22Rv1 (cell line): ENCODE measurements around the gene MARCHF10.

Experiments
- ZFX ChIP-seq: fragments of 450-650 bp; IDR thresholded peaks from 2 replicates; pipeline ENCODE4 v1.6.1; 2017; ENCODE audit warnings: antibody characterized with exemption, borderline replicate concordance
- TF ChIP-seq, protein P1 (sequence below): fragments of 450-650 bp; IDR thresholded peaks from 2 replicates; pipeline ENCODE4 v1.5.1; 2017; ENCODE audit warnings: mild to moderate bottlenecking

DNA sequence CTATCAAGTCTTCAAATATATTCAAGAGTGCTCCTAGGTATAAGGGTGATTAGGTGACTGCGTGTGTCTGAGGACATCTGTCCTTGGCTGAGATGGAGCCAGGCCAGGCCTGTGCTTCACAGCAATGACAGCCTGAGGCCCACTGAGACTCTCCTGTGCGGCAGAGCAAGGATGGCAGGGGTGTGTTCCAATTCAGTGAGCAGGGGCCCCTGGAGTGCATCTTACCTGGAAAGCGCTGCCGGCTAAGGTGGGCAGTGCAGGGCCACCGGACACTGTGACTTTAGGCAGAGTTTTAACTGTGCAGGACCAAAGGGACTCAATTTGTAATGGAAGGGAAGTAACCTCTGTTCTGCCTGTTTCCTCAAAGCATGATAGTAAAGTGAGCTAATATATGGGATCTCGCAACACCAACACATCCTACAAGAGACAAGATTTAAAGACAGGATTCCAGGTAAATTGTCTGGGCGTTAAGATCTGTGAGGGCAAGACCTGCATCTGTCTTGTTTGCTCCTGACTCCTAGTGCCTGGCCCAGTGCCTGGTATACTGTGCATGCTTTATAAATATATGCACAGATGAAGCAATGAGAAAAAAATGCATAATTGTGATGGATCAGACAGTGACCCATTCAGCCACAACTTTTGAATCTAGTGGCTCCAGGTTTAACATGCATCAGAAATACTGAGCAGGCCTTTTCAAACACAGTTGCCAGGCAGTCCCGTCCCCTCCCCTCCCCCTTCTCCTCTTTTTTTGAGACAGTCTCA, 93.9 kb downstream of the MARCHF10 start:
- TF ChIP-seq, protein P1, sequence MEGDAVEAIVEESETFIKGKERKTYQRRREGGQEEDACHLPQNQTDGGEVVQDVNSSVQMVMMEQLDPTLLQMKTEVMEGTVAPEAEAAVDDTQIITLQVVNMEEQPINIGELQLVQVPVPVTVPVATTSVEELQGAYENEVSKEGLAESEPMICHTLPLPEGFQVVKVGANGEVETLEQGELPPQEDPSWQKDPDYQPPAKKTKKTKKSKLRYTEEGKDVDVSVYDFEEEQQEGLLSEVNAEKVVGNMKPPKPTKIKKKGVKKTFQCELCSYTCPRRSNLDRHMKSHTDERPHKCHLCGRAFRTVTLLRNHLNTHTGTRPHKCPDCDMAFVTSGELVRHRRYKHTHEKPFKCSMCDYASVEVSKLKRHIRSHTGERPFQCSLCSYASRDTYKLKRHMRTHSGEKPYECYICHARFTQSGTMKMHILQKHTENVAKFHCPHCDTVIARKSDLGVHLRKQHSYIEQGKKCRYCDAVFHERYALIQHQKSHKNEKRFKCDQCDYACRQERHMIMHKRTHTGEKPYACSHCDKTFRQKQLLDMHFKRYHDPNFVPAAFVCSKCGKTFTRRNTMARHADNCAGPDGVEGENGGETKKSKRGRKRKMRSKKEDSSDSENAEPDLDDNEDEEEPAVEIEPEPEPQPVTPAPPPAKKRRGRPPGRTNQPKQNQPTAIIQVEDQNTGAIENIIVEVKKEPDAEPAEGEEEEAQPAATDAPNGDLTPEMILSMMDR: no peak
- TF ChIP-seq ZFX: no peak
